Pancreas (tissue), 10 donors: ENCODE measurements around the gene RIMS4. TPM values are rescaled to one million over a fixed set of nuclear protein-coding genes. Genes with fewer than 3 reads are reported as not detected.

Experiments used
- ATAC-seq, 4 donors: fragments of 200-7000 bp; cut with Tn5 transposase; one replicate each; pipeline versions ENCODE4 v1.8.0 to v1.9.1; 2020; ENCODE audit warnings: mild to moderate bottlenecking in 4 of 4, moderate library complexity in 4 of 4
- DNase-seq, 6 donors: peaks; one replicate each; pipeline ENCODE4 v3.0.0-alpha.2; 2020
- FAIRE-seq: peaks from 2 replicates; lab custom pipeline; 2012; peaks lifted over from hg19 to GRCh38; lab: Jason Lieb, UNC
- H3K27ac ChIP-seq, 4 donors: fragments of 200-600 bp; sonication (generic); 1 replicate in 3 of 4; 2 replicates in 1 of 4; pipeline versions ENCODE4 v1.5.0 to v1.8.0; 2020
- H3K27me3 ChIP-seq, 4 donors: fragments of 200-600 bp; one replicate each; pipeline ENCODE4 v1.8.0; 2021
- H3K36me3 ChIP-seq, 3 donors: fragments of 200-600 bp; sonication (generic) in 1 of 3; one replicate each; pipeline versions ENCODE4 v1.5.0 to v1.8.0; 2020 to 2021
- H3K4me1 ChIP-seq, 3 donors: fragments of 200-600 bp; one replicate each; pipeline ENCODE4 v1.8.0; 2021
- H3K4me3 ChIP-seq, 4 donors: fragments of 200-600 bp; sonication (generic) in 2 of 4; one replicate each; pipeline versions ENCODE4 v1.5.0 to v1.8.0; 2020 to 2021
- H3K9me3 ChIP-seq, 4 donors: fragments of 200-600 bp; one replicate each; pipeline ENCODE4 v1.8.0; 2021
- CTCF ChIP-seq, 4 donors: fragments of 200-600 bp; sonication (generic) in 3 of 4; IDR thresholded peaks; one replicate each; pipeline versions ENCODE4 v1.5.0 to v1.8.0; 2021; ENCODE audit warnings: antibody characterized with exemption in 4 of 4
- WGBS, 2 donors: extraction: QIAGEN DNeasy Blood & Tissue Kit; methylation state at CpG; one replicate each; pipeline ENCODE4 v1.1.7; 2013; 5-methylcytosine and 5-hydroxymethylcytosine counted together
- intact Hi-C, 3 donors: fragments of 100-400 bp; cut with DNase I; formaldehyde crosslinking; loops; one replicate each; pipeline versions ENCODE4 v1.11.1 to v1.14.2; 2022
- polyA plus RNA-seq, 2 donors: library from polyadenylated mRNA; stranded (reverse); fragments of 200-250 nt; gene quantifications; one replicate each; pipeline ENCODE4 v1.2.3, GENCODE V29; 2013
- total RNA-seq, 6 donors: library from RNA; stranded (reverse); fragmentation: NEBNext Ultra II Directional in 4 of 6; extraction: Animal tissue kit (Norgen Biotek cat#: 25700) in 4 of 6; gene quantifications; one replicate each; pipeline versions ENCODE4 v1.2.1 to v1.2.4, GENCODE V29; 2021 to 2023
- donor health status: healthy with polysubstance abuse.
- donor health status: DM: no; HTN: no; CAD: no; lungs with moderate emphysema.
- donor health status: DM: no; HTN: no; CAD: no.
- donor health status: control.
- donor health status: control.
- donor health status: Bipolar disorder and iron deficiency.
- donor health status: DM: yes; HTN: yes; CAD: no.
- donor health status: DM: no; HTN: no; CAD: no.
- donor health status: DM: no; HTN: no; CAD: no.
- donor health status: DM: yes; HTN: yes; CAD: no.

RIMS4 gene
- total and polyA plus RNA-seq, 8 donors, result 0.03 to 0.20 (median 0.08) TPM; not detected in 1

DNA sequence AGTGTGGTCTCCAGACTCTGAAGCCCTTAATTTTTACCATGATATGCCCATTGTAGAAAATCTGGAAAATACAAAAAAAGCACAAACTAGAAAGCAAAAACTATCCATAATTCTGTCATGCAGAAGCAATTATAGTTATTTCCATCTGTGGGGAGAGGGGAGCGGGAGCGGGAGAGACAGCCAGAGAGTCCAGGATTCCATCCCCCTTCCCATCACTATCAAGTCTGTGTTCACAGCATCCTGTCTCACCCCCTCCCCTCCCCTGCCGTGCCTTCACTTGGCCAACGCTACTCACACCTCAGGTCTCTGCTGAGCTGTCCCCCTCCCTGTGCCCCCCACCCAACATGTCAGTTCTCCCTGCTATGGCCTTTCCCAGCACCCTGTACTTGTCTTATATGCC lies 14.5 kb downstream of the RIMS4 start:
- Histone ChIP-seq H3K27ac (no peak overlapping the region), H3K4me3 (no peak overlapping the region), H3K36me3 (no peaks in the 10 kb centered on the region), H3K9me3 (no peaks in the 10 kb centered on the region), H3K4me1 (no peaks in the 10 kb centered on the region), H3K27me3 (no peaks in the 10 kb centered on the region)
- 49 to 57% methylated on average over 4 of the region's 4 CpGs for WGBS, 2 donors
- DNase-seq (no peak), FAIRE-seq (no peak), ATAC-seq (no peak)
- intact Hi-C loops, result no loop called here
- no peak for TF ChIP-seq CTCF (IDR thresholded peaks at IDR 0.05)

DNA sequence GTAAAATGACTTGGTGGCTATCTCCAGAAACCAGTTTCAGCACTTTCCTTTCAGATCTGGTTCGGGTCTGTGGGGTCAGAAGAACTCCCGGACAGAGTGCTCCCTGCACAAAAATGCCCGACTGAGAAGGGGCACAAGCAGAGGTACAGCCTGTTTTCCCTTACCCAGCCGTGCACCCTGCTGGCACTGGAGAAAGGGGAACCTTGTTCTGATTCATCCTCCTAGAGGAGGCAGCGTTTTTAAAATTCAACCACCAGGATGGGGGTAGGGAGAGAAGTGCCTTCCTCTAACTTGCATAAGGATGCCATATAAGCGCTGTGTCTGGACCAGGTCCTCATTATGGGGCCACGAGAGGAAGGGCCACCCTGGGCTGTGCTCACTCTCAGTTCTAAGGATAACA lies 17.6 kb downstream of the RIMS4 start:
- DNase-seq (no peak), FAIRE-seq (no peak), ATAC-seq (no peak)
- intact Hi-C loops, result no loop called here
- H3K9me3 ChIP-seq, result no peaks in the 10 kb centered on the region
- no peaks in the 10 kb centered on the region for H3K4me1 ChIP-seq
- TF ChIP-seq CTCF (IDR thresholded peaks at IDR 0.05), result no peak
- H3K27me3 ChIP-seq, result no peaks in the 10 kb centered on the region
- no peak overlapping the region for H3K4me3 ChIP-seq
- H3K27ac ChIP-seq, result no peak overlapping the region
- H3K36me3 ChIP-seq, result no peaks in the 10 kb centered on the region
- WGBS, 2 donors, result 60 to 62% methylated on average over 7 of the region's 7 CpGs

DNA sequence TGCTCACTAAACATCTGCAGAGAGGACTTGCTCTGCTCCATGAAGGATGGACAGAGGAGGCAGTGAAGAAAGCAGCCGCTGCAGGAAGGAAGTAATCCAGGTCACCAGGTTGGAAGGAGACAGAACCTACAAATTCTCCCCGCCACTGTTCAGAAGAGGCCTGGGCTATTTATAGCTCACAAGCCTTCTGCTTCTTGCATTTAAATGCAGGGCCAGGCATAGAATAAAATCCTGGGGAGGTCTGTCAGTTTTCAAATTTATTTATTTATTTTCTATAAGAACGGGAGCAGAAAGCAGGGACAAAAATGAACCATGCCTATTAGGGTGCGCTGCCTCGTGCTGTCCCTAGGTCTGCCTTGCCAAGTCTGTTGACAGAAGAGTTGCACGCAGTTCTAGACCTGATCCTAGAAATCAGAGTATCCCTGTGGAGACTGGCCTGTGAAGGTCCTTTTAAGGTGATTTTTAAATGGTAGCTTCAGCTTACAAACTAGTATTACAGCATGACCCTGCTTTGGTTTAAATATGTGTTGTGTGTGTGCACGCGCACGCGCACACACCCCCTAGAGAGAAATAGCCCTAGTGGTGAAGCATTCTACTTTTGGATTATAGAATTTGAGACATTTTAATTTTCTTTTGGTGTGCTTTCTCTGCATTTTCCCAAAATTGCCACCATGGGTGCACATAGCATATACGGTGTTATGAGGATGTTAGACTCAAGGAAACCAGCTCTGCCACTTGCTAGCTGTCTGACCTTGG lies 19.5 kb downstream of the RIMS4 start:
- DNase-seq (no peak), FAIRE-seq (no peak), ATAC-seq (no peak)
- Histone ChIP-seq H3K27ac (no peak overlapping the region), H3K9me3 (no peaks in the 10 kb centered on the region), H3K27me3 (no peaks in the 10 kb centered on the region), H3K4me3 (no peak overlapping the region), H3K36me3 (no peaks in the 10 kb centered on the region), H3K4me1 (no peaks in the 10 kb centered on the region)
- 78 to 85% methylated on average over 11 of the region's 11 CpGs for WGBS, 2 donors
- no peak for TF ChIP-seq CTCF (IDR thresholded peaks at IDR 0.05)
- intact Hi-C loops, result no loop called here

DNA sequence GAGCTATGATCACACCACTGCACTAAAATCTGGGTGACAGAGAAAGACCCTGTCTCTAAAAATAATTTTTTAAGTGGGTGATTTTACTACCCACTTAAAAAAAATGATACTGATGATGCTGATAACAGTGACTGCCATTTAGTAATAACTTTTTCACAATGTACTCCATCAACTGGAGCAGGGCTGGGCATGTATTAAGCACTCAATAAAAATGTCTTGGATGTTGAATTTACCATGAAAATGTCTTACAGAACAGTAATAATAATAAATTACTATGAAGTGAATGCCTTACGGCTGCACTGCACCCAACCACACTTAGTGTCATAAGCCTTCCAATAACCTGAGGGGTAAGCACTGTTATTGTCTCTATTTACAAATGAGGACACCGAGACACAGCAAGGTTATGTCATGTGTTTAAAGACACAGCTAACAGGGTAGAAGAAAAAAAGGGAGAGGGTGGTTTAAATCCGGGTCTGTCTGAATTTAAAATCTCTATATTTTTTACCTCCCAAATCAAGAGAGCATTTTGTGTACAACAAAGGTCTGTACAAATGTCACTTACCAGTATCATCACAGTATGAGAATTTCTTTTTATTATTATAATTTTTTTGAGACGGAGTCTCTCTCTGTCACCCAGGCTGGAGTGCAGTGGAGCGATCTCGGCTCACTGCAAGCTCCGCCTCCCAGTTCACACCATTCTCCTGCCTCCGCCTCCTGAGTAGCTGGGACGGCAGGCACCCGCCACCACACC lies 21.5 kb downstream of the RIMS4 start:
- H3K9me3 ChIP-seq, result no peaks in the 10 kb centered on the region
- H3K27me3 ChIP-seq, result no peaks in the 10 kb centered on the region
- no peaks in the 10 kb centered on the region for H3K4me1 ChIP-seq
- H3K36me3 ChIP-seq, result no peaks in the 10 kb centered on the region
- FAIRE-seq (no peak), DNase-seq (no peak), ATAC-seq (no peak)
- WGBS, 2 donors, result 69 to 71% methylated on average over 10 of the region's 10 CpGs
- no peak for TF ChIP-seq CTCF (IDR thresholded peaks at IDR 0.05)
- intact Hi-C loops, result no loop called here
- no peak overlapping the region for H3K27ac ChIP-seq
- no peak overlapping the region for H3K4me3 ChIP-seq

- no peak for FAIRE-seq
- Histone ChIP-seq H3K9me3 (no peaks in the 10 kb centered on the region), H3K27ac (no peak overlapping the region), H3K36me3 (no peaks in the 10 kb centered on the region), H3K4me1 (no peaks in the 10 kb centered on the region), H3K4me3 (no peak overlapping the region), H3K27me3 (no peaks in the 10 kb centered on the region)
- 63 to 71% methylated on average over 7 of the region's 7 CpGs for WGBS, 2 donors
- intact Hi-C loops, result no loop called here
- no peak for DNase-seq
- no peak for ATAC-seq
- no peak for TF ChIP-seq CTCF (IDR thresholded peaks at IDR 0.05)
These were observed 23.0 kb downstream of the RIMS4 start for GRCh38 chr20:44787299-44787698.
